ENCODE measurements around the gene SLC6A20. TPM values are rescaled to one million over a fixed set of nuclear protein-coding genes. Genes with fewer than 3 reads are reported as not detected.

SLC6A20 gene
- polyA plus RNA-seq, 1 donor (not counting 4 experiments of a cell fraction or from before 2014, with no cell fraction given) = 0.34 TPM

- Histone ChIP-seq H4K20me1 (ENCODE audit: control insufficient read depth, extremely low read depth, insufficient read depth, low read length) (no peaks in the 10 kb centered on the region), H3K9me3 (ENCODE audit: control insufficient read depth, low read depth, low read length) (no peaks in the 10 kb centered on the region), H3K4me2 (ENCODE audit: control insufficient read depth, extremely low read depth, insufficient read depth, low read depth, low read length) (peak overlapping the region; percentile 85), H3K27ac (ENCODE audit: control insufficient read depth, insufficient read depth, low read length) (no peak overlapping the region), H3K36me3 (ENCODE audit: control insufficient read depth in 2 of 2, extremely low read depth in 1 of 2, insufficient read depth in 2 of 2, low read length in 2 of 2) (no peaks in the 10 kb centered on the region), H3K4me3 (ENCODE audit: control insufficient read depth in 2 of 3, extremely low read depth in 1 of 3, insufficient read depth in 2 of 3, low read depth in 1 of 3, low read length in 3 of 3) (peak overlapping the region; percentile 44 to 58 (median 51)), H3K9me1 (ENCODE audit: control insufficient read depth, extremely low read depth, insufficient read depth, low read length) (no peaks in the 10 kb centered on the region), H3K9ac (ENCODE audit: control insufficient read depth, extremely low read depth, insufficient read depth, low read length) (peak overlapping the region; percentile 66), H3K27me3 (ENCODE audit: control insufficient read depth, extremely low read depth, insufficient read depth, low read length) (peaks cover 19% of the 10 kb centered on the region), H3K79me2 (ENCODE audit: control insufficient read depth, insufficient read depth, low read length) (no peaks in the 10 kb centered on the region), H2AFZ (ENCODE audit: control insufficient read depth, low read length) (peak overlapping the region; percentile 79), H3K4me1 (ENCODE audit: control insufficient read depth, extremely low read depth, insufficient read depth, low read length) (peaks cover under 1% of the 10 kb centered on the region)
- TF ChIP-seq CTCF (optimal IDR thresholded peaks at IDR 0.05 in 1 of 3, IDR thresholded peaks at IDR 0.05 in 1 of 3, conservative IDR thresholded peaks at IDR 0.05 in 1 of 3; ENCODE audit: extremely low read depth in 1 of 3, insufficient read depth in 2 of 3, low read length in 3 of 3) = no peak
- TF ChIP-seq EZH2 (IDR thresholded peaks at IDR 0.05; ENCODE audit: low read length) = no peak
- DNase-seq (ENCODE audit: low read depth, low spot score) (no peak), FAIRE-seq (peak; percentile 44)
- dilution Hi-C loops (cut with MboI; ENCODE audit: extremely low pct_ligation_motif_present, low sequenced_read_pairs) = no loop called here
Measured at GRCh38 chr3:45795509-45795881, 841 bp downstream of the SLC6A20 start.

- H3K4me1 ChIP-seq (ENCODE audit: control insufficient read depth, extremely low read depth, insufficient read depth, low read length) = no peaks in the 10 kb centered on the region
- dilution Hi-C loops (cut with MboI; ENCODE audit: extremely low pct_ligation_motif_present, low sequenced_read_pairs) = no loop called here
- no peak overlapping the region for H3K27ac ChIP-seq (ENCODE audit: control insufficient read depth, insufficient read depth, low read length)
- H3K27me3 ChIP-seq (ENCODE audit: control insufficient read depth, extremely low read depth, insufficient read depth, low read length) = peaks cover 19% of the 10 kb centered on the region
- no peak overlapping the region for H3K4me2 ChIP-seq (ENCODE audit: control insufficient read depth, extremely low read depth, insufficient read depth, low read depth, low read length)
- no peak for FAIRE-seq
- no peaks in the 10 kb centered on the region for H3K9me3 ChIP-seq (ENCODE audit: control insufficient read depth, low read depth, low read length)
- H4K20me1 ChIP-seq (ENCODE audit: control insufficient read depth, extremely low read depth, insufficient read depth, low read length) = no peaks in the 10 kb centered on the region
- H3K9ac ChIP-seq (ENCODE audit: control insufficient read depth, extremely low read depth, insufficient read depth, low read length) = no peak overlapping the region
- H3K36me3 ChIP-seq (ENCODE audit: control insufficient read depth in 2 of 2, extremely low read depth in 1 of 2, insufficient read depth in 2 of 2, low read length in 2 of 2) = no peaks in the 10 kb centered on the region
- no peaks in the 10 kb centered on the region for H3K79me2 ChIP-seq (ENCODE audit: control insufficient read depth, insufficient read depth, low read length)
- H2AFZ ChIP-seq (ENCODE audit: control insufficient read depth, low read length) = no peak overlapping the region
- TF ChIP-seq EZH2 (IDR thresholded peaks at IDR 0.05; ENCODE audit: low read length) (no peak), CTCF (optimal IDR thresholded peaks at IDR 0.05 in 1 of 3, IDR thresholded peaks at IDR 0.05 in 1 of 3, conservative IDR thresholded peaks at IDR 0.05 in 1 of 3; ENCODE audit: extremely low read depth in 1 of 3, insufficient read depth in 2 of 3, low read length in 3 of 3) (no peak)
- H3K4me3 ChIP-seq (ENCODE audit: control insufficient read depth in 2 of 3, extremely low read depth in 1 of 3, insufficient read depth in 2 of 3, low read depth in 1 of 3, low read length in 3 of 3) = no peak overlapping the region
- H3K9me1 ChIP-seq (ENCODE audit: control insufficient read depth, extremely low read depth, insufficient read depth, low read length) = no peaks in the 10 kb centered on the region
- DNase-seq (ENCODE audit: low read depth, low spot score) = no peak
Measured at GRCh38 chr3:45794660-45795059, 1.7 kb downstream of the SLC6A20 start.

Measured in keratinocyte (primary cell).